ENCODE data around the gene SPTBN1.

SPTBN1 gene

DNA sequence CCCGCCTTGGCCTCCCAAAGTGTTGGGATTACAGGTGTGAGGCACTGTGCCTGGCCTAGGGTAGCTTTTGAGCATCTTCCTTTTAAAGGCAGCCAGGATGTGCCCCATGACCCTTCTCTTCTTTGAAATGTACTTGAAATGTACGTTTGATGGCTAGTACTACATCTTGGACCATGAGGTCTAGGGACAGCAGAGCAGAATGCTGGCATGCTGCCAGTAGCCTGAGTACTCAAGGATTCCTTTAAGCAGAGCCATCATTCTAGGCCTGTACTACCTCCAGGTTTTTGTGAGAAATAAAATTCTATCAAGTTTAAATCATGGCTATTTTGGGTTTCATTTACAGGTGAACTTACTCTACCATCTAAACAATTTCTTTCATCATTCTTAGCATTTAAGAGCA is 264.4 kb downstream of the SPTBN1 start:
- Mint-ChIP-seq H3K27me3 (ENCODE audit: low read depth, poor library complexity) (peaks cover 86% of the 10 kb centered on the region), H3K27ac (no peak overlapping the region), H3K9me3 (peaks cover 9% of the 10 kb centered on the region)

More for the DNA sequence above, 264.4 kb downstream of the SPTBN1 start:
- DNase-seq, result no peak
- Mint-ChIP-seq H3K36me3 (ENCODE audit: low read depth) (no peaks in the 10 kb centered on the region), H3K4me3 (no peak overlapping the region), H3K4me1 (peaks cover 17% of the 10 kb centered on the region)
- TF ChIP-seq, protein P1, sequence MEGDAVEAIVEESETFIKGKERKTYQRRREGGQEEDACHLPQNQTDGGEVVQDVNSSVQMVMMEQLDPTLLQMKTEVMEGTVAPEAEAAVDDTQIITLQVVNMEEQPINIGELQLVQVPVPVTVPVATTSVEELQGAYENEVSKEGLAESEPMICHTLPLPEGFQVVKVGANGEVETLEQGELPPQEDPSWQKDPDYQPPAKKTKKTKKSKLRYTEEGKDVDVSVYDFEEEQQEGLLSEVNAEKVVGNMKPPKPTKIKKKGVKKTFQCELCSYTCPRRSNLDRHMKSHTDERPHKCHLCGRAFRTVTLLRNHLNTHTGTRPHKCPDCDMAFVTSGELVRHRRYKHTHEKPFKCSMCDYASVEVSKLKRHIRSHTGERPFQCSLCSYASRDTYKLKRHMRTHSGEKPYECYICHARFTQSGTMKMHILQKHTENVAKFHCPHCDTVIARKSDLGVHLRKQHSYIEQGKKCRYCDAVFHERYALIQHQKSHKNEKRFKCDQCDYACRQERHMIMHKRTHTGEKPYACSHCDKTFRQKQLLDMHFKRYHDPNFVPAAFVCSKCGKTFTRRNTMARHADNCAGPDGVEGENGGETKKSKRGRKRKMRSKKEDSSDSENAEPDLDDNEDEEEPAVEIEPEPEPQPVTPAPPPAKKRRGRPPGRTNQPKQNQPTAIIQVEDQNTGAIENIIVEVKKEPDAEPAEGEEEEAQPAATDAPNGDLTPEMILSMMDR (IDR thresholded peaks at IDR 0.05), result no peak

Measured in nephron progenitor cell (in vitro differentiated cells).